H9 (cell line): ENCODE data around the gene INO80. TPM values are rescaled to one million over a fixed set of nuclear protein-coding genes. Genes with fewer than 3 reads are reported as not detected.
"Not testable (repeated sequence)": the region's sequence is repeated elsewhere in the genome, so short reads cannot be mapped to it uniquely, and the experiment has no call there.

ENCODE experiments used
- DNase-seq: peaks from one replicate; pipeline ENCODE4 v3.0.0-alpha.2; 2017
- H2AFZ ChIP-seq: one replicate; pipeline ENCODE4 v1.6.1; 2013; ENCODE audit warnings: mild to moderate bottlenecking, low read length, control low read depth, moderate library complexity
- H2AK5ac ChIP-seq: 2 replicates; pipeline ENCODE4 v1.6.1; 2013; ENCODE audit warnings: low read length, control low read depth, mixed read lengths; ENCODE audit not compliant: insufficient read length
- H2BK120ac ChIP-seq: one replicate; pipeline ENCODE4 v1.6.1; 2013; ENCODE audit warnings: low read depth, mild to moderate bottlenecking, low read length, control low read depth, inconsistent platforms; ENCODE audit not compliant: poor library complexity, severe bottlenecking
- H2BK12ac ChIP-seq: 2 replicates; pipeline ENCODE4 v1.6.1; 2013; ENCODE audit warnings: low read length, control low read depth, mixed read lengths, low read depth; ENCODE audit not compliant: insufficient read length
- H2BK15ac ChIP-seq: 2 replicates; pipeline ENCODE4 v1.6.1; 2013; ENCODE audit warnings: low read depth, low read length, control low read depth
- H2BK20ac ChIP-seq: one replicate; pipeline ENCODE4 v1.6.1; 2013; ENCODE audit warnings: low read depth, mild to moderate bottlenecking, low read length, control low read depth, inconsistent platforms; ENCODE audit not compliant: poor library complexity, severe bottlenecking
- H2BK5ac ChIP-seq: 2 replicates; pipeline ENCODE4 v1.6.1; 2013; ENCODE audit warnings: low read length, control low read depth, mixed read lengths; ENCODE audit not compliant: insufficient read length
- H3K14ac ChIP-seq: 2 replicates; pipeline ENCODE4 v1.6.1; 2013; ENCODE audit warnings: low read length, control low read depth; ENCODE audit not compliant: insufficient read depth
- H3K18ac ChIP-seq: 2 replicates; pipeline ENCODE4 v1.6.1; 2013; ENCODE audit warnings: low read depth, mild to moderate bottlenecking, mixed read lengths, low read length, control low read depth; ENCODE audit not compliant: insufficient read length
- H3K23ac ChIP-seq: 2 replicates; pipeline ENCODE4 v1.6.1; 2013; ENCODE audit warnings: low read length, control low read depth, mixed read lengths, low read depth; ENCODE audit not compliant: insufficient read length
- H3K23me2 ChIP-seq: 2 replicates; pipeline ENCODE4 v1.6.1; 2013; ENCODE audit warnings: low read depth, mild to moderate bottlenecking, mixed read lengths, low read length, control low read depth; ENCODE audit not compliant: insufficient read length, poor library complexity, severe bottlenecking
- H3K27ac ChIP-seq: 2 replicates; pipeline ENCODE4 v1.5.1; 2013; ENCODE audit warnings: low read length, control low read depth, mixed read lengths, low read depth; ENCODE audit not compliant: insufficient read length
- H3K27me3 ChIP-seq: 2 replicates; pipeline ENCODE4 v1.6.1; 2013; ENCODE audit warnings: low read length, control low read depth, inconsistent platforms; ENCODE audit not compliant: insufficient read depth
- H3K4ac ChIP-seq: 2 replicates; pipeline ENCODE4 v1.6.1; 2013; ENCODE audit warnings: low read depth, mild to moderate bottlenecking, control low read depth, inconsistent platforms, low read length, moderate library complexity
- H3K4me1 ChIP-seq: 2 replicates; pipeline ENCODE4 v1.6.1; 2013; ENCODE audit warnings: low read length, control low read depth, inconsistent platforms; ENCODE audit not compliant: insufficient read depth
- H3K4me2 ChIP-seq: 2 replicates; pipeline ENCODE4 v1.6.1; 2013; ENCODE audit warnings: low read length, control low read depth, mixed read lengths; ENCODE audit not compliant: insufficient read length, insufficient read depth
- H3K56ac ChIP-seq: 2 replicates; pipeline ENCODE4 v1.6.1; 2013; ENCODE audit warnings: low read depth, mild to moderate bottlenecking, mixed read lengths, low read length, control low read depth; ENCODE audit not compliant: insufficient read length
- H3K79me1 ChIP-seq: 2 replicates; pipeline ENCODE4 v1.6.1; 2013; ENCODE audit warnings: low read depth, mild to moderate bottlenecking, moderate library complexity, low read length, control low read depth, inconsistent platforms; ENCODE audit not compliant: insufficient read depth, poor library complexity, severe bottlenecking
- H3K79me2 ChIP-seq: 2 replicates; pipeline ENCODE4 v1.6.1; 2013; ENCODE audit warnings: low read length, control low read depth, inconsistent platforms; ENCODE audit not compliant: insufficient read depth
- H3K9ac ChIP-seq: 2 replicates; pipeline ENCODE4 v1.6.1; 2013; ENCODE audit warnings: low read length, control low read depth, mixed read lengths; ENCODE audit not compliant: insufficient read length; ENCODE audit errors: extremely low read depth
- H3K9me3 ChIP-seq: one replicate; pipeline ENCODE4 v1.6.1; 2013; ENCODE audit warnings: low read depth, low read length, inconsistent platforms; ENCODE audit not compliant: control insufficient read depth
- H3T11ph ChIP-seq: one replicate; pipeline ENCODE4 v1.6.1; 2013; ENCODE audit warnings: mild to moderate bottlenecking, low read length, control low read depth, inconsistent platforms
- H4K20me1 ChIP-seq: one replicate; pipeline ENCODE4 v1.6.1; 2013; ENCODE audit not compliant: control insufficient read depth, insufficient read length, insufficient read depth
- H4K5ac ChIP-seq: 2 replicates; pipeline ENCODE4 v1.6.1; 2013; ENCODE audit warnings: low read depth, mild to moderate bottlenecking, mixed read lengths, low read length, control low read depth; ENCODE audit not compliant: insufficient read length
- H4K8ac ChIP-seq: replicated peaks from 2 replicates; pipeline ENCODE4 v1.6.1; 2013; ENCODE audit warnings: low read length, control low read depth, mixed read lengths, low read depth; ENCODE audit not compliant: insufficient read length
- H4K91ac ChIP-seq: 2 replicates; pipeline ENCODE4 v1.6.1; 2013; ENCODE audit warnings: low read depth, mild to moderate bottlenecking, moderate library complexity, mixed read lengths, low read length, control low read depth; ENCODE audit not compliant: insufficient read length
- H3K27ac Mint-ChIP-seq, 3 experiments: 2 replicates in 2 of 3; 3 replicates in 1 of 3; pipeline ENCODE4 v1.8.0; 2020 to 2021; ENCODE audit warnings: mixed read lengths in 3 of 3, mild to moderate bottlenecking in 1 of 3, moderate library complexity in 1 of 3
- H3K27me3 Mint-ChIP-seq: 2 replicates; pipeline ENCODE4 v1.8.0; 2021; ENCODE audit warnings: low read depth, mild to moderate bottlenecking, moderate library complexity, mixed read lengths
- H3K36me3 Mint-ChIP-seq, 3 experiments: 2 replicates in 2 of 3; 3 replicates in 1 of 3; pipeline ENCODE4 v1.8.0; 2020 to 2021; ENCODE audit warnings: low read depth in 3 of 3, mixed read lengths in 3 of 3; ENCODE audit not compliant: insufficient read depth in 1 of 3
- H3K4me1 Mint-ChIP-seq, 2 experiments: 2 replicates each; pipeline ENCODE4 v1.8.0; 2020; ENCODE audit warnings: mixed read lengths in 2 of 2
- H3K4me3 Mint-ChIP-seq, 2 experiments: 2 replicates in 1 of 2; 3 replicates in 1 of 2; pipeline ENCODE4 v1.8.0; 2020 to 2021; ENCODE audit warnings: mild to moderate bottlenecking in 2 of 2, mixed read lengths in 2 of 2, moderate library complexity in 1 of 2
- H3K9me3 Mint-ChIP-seq, 2 experiments: 2 replicates in 1 of 2; 3 replicates in 1 of 2; pipeline ENCODE4 v1.8.0; 2020; ENCODE audit warnings: mild to moderate bottlenecking in 2 of 2, mixed read lengths in 2 of 2, moderate library complexity in 1 of 2
- WGBS: extraction: QIAGEN DNeasy Blood & Tissue Kit; methylation state at CpG from one replicate; pipeline ENCODE4 v1.1.7; 2013; ENCODE audit warnings: missing lambda C conversion rate, low lambda C conversion rate, mixed read lengths; ENCODE audit not compliant: insufficient read length; ENCODE audit errors: extremely low coverage; 5-methylcytosine and 5-hydroxymethylcytosine counted together
- total RNA-seq: library from RNA; stranded (reverse); gene quantifications from 2 replicates; pipeline ENCODE4 v1.2.1, GENCODE V29; 2021
- TF ChIP-seq, protein P1 (sequence below): fragments of 200-600 bp; sonication (generic); conservative IDR thresholded peaks from 3 replicates; pipeline ENCODE4 v1.8.0; 2021; ENCODE audit warnings: antibody characterized with exemption, mild to moderate bottlenecking

The INO80 gene
- total RNA-seq, 1 experiment from 2014 or later = 29.2 TPM

DNA sequence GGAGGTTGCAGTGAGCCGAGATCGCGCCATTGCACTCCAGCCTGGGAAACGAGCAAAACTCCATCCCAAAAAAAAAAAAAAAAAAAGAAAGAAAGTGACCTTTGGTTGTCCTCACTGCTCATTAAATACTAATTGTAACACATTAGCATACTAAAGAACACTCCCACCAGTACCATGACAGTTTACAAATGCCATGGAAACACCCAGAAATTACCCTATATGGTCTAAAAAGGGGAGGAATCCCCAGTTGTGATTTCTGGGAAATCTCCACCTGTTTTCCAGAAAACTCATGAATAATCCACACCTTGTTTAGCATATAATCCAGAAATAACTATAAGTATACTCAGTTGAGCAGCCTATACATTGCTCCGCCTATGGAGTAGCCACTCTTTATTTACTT, 23.5 kb upstream of the INO80 start:
- no peak overlapping the region for H2AK5ac ChIP-seq
- no peak overlapping the region for H2AFZ ChIP-seq
- no peak overlapping the region for H2BK15ac ChIP-seq
- no peak overlapping the region for H3K9ac ChIP-seq
- H3T11ph ChIP-seq = no peak overlapping the region
- no peak overlapping the region for H4K8ac ChIP-seq
- no peak overlapping the region for H4K91ac ChIP-seq
- no peak overlapping the region for H2BK120ac ChIP-seq
- H2BK20ac ChIP-seq = no peak overlapping the region
- no peaks in the 10 kb centered on the region for H3K79me1 ChIP-seq
- no peak overlapping the region for H3K27ac Mint-ChIP-seq
- H3K4ac ChIP-seq = no peak overlapping the region
- H3K4me3 Mint-ChIP-seq = no peak overlapping the region
- no peak overlapping the region for H3K56ac ChIP-seq
- no peaks in the 10 kb centered on the region for H3K4me1 ChIP-seq
- no peaks in the 10 kb centered on the region for H3K9me3 ChIP-seq
- H3K27me3 Mint-ChIP-seq = no peaks in the 10 kb centered on the region
- no peak for DNase-seq
- no peak overlapping the region for H2BK12ac ChIP-seq
- H3K9me3 Mint-ChIP-seq = 0 out of 5 replicates have a peak, but pooled peaks cover 0 to 3% of the 10 kb centered on the region in 2 experiments
- no peak overlapping the region for H3K4me2 ChIP-seq
- H4K5ac ChIP-seq = no peak overlapping the region
- no peak overlapping the region for H3K23ac ChIP-seq
- no peak overlapping the region for H3K14ac ChIP-seq
- no peaks in the 10 kb centered on the region for H3K79me2 ChIP-seq
- H3K4me1 Mint-ChIP-seq = 0 out of 4 replicates have a peak, but pooled peaks cover 0 to 2% of the 10 kb centered on the region in 2 experiments
- no peaks in the 10 kb centered on the region for H3K27me3 ChIP-seq
- WGBS = no CpG with 5 or more reads among the region's 5 CpGs
- no peaks in the 10 kb centered on the region for H3K36me3 Mint-ChIP-seq
- H3K18ac ChIP-seq = no peak overlapping the region
- no peak overlapping the region for H3K27ac ChIP-seq
- no peaks in the 10 kb centered on the region for H3K23me2 ChIP-seq
- no peaks in the 10 kb centered on the region for H4K20me1 ChIP-seq
- TF ChIP-seq, protein P1, sequence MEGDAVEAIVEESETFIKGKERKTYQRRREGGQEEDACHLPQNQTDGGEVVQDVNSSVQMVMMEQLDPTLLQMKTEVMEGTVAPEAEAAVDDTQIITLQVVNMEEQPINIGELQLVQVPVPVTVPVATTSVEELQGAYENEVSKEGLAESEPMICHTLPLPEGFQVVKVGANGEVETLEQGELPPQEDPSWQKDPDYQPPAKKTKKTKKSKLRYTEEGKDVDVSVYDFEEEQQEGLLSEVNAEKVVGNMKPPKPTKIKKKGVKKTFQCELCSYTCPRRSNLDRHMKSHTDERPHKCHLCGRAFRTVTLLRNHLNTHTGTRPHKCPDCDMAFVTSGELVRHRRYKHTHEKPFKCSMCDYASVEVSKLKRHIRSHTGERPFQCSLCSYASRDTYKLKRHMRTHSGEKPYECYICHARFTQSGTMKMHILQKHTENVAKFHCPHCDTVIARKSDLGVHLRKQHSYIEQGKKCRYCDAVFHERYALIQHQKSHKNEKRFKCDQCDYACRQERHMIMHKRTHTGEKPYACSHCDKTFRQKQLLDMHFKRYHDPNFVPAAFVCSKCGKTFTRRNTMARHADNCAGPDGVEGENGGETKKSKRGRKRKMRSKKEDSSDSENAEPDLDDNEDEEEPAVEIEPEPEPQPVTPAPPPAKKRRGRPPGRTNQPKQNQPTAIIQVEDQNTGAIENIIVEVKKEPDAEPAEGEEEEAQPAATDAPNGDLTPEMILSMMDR = no peak
- no peak overlapping the region for H2BK5ac ChIP-seq

DNA sequence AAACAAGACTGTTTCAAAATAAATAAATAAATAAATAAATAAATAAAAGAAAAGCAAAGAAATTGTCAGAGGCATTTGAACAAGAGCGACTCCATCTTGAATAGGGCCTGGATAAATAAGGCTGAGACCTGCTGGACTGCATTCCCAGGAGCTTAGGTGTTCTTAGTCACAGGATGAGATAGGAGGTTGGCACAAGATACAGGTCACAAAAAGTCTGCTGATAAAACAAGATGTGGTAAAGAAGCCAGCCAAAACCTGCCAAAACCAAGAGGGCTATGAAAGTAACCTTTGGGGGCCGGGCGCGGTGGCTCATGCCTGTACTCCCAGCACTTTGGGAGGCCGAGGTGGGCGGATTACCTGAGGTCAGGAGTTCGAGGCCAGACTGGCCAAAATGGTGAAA, 23.0 kb upstream of the INO80 start:
- not testable (repeated sequence) for H3K9ac ChIP-seq, DNase-seq

More for the DNA sequence above, 23.0 kb upstream of the INO80 start:
- not testable (repeated sequence) for H2BK15ac ChIP-seq, H3K4me1 Mint-ChIP-seq, H3K79me2 ChIP-seq, H3K56ac ChIP-seq, H3K27me3 Mint-ChIP-seq, H2AK5ac ChIP-seq, H3T11ph ChIP-seq, H3K23ac ChIP-seq, H3K79me1 ChIP-seq, H4K20me1 ChIP-seq, H3K14ac ChIP-seq, H2BK12ac ChIP-seq, H2BK20ac ChIP-seq, H3K9me3 Mint-ChIP-seq, H3K9me3 ChIP-seq, H3K23me2 ChIP-seq, H3K27me3 ChIP-seq, H2BK120ac ChIP-seq, H4K8ac ChIP-seq, H3K4ac ChIP-seq, H4K91ac ChIP-seq, H2BK5ac ChIP-seq, H3K36me3 Mint-ChIP-seq, H3K27ac ChIP-seq, H3K18ac ChIP-seq, H3K4me2 ChIP-seq, H2AFZ ChIP-seq, H3K4me3 Mint-ChIP-seq, H3K4me1 ChIP-seq, H4K5ac ChIP-seq, H3K27ac Mint-ChIP-seq
- WGBS = no CpG with 5 or more reads among the region's 7 CpGs
